GM21381 (cell line): ENCODE data around the gene FREY1.

Experiments
- ATAC-seq: cut with Tn5 transposase; IDR thresholded peaks from one replicate; pipeline ENCODE4 v1.9.1; 2021; ENCODE audit warnings: mild to moderate bottlenecking, moderate library complexity; ENCODE audit not compliant: unreplicated experiment

The FREY1 gene

DNA sequence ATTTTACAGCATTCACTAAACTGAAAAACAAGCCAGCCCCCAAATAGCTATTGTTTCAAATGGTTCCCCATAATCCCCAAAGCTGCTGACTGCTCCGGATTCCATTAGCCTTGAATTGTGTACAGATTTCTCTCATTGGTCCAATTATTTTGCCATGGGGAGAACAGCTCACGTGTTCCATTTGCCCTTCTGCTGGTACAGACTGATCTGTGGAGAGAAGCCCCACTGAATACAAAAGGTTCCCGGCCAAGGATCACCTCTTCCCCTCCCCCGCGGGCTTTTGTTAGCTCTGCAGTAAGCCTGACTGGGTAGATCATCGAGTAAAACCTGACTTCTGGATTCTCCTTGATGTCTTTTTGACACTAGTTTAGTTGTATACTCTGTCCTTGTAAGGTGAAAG is 30.7 kb downstream of the FREY1 start:
- ATAC-seq: no peak

- no peak for ATAC-seq
Measured at GRCh38 chr11:45872651-45873356, 34.3 kb downstream of the FREY1 start.

DNA sequence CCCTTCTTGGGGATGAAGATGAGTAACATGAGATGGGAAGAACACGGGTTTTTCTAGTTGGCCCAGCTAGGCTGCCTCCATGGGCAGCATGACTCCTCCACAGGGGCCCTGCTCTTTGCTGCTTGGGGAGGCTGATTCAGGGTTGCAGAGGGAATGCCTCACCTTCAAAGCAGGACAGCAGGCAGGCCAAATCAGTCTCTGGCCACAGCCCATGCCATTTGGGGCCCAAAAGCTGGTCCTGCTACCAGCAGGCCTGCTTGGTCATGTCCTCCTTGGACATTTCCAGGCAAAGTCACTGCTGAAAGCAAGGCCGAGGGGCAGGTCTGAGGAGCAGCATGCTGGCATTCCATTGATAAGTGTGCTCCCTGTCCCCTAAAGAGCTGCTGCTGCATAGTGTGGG is 35.4 kb downstream of the FREY1 start:
- no peak for ATAC-seq

- ATAC-seq: no peak
Measured at GRCh38 chr11:45870706-45871105, 36.4 kb downstream of the FREY1 start.

DNA sequence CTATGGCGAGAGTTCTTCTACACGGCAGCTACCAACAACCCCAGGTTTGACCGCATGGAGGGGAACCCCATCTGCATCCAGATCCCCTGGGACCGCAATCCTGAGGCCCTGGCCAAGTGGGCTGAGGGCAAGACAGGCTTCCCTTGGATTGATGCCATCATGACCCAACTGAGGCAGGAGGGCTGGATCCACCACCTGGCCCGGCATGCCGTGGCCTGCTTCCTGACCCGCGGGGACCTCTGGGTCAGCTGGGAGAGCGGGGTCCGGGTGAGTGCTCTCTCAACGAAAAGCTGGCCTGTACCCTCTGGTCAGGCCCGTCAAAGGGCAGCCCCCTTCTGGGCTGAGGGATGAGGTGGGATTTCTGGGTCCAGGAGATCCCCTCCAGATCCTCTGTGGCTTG is 37.5 kb downstream of the FREY1 start:
- no peak for ATAC-seq

DNA sequence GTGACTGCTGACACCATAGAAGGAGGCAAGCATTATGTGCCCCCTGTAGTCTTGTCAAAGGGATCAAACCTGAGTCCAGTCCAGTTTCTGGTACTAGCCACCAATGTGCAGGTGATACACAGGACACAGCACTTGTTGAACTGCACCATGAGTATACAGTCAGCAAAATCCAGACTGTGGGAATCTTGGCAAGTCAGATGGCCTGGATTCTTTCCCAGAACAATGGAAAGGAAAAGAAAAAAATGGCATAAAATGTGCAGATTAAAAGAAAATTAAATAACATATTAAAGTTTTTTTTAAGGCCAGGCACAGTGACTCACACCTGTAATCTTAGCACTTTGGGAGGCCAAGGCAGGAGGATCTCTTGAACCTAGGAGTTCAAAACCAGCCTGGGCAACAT is 43.0 kb downstream of the FREY1 start:
- no peak for ATAC-seq

DNA sequence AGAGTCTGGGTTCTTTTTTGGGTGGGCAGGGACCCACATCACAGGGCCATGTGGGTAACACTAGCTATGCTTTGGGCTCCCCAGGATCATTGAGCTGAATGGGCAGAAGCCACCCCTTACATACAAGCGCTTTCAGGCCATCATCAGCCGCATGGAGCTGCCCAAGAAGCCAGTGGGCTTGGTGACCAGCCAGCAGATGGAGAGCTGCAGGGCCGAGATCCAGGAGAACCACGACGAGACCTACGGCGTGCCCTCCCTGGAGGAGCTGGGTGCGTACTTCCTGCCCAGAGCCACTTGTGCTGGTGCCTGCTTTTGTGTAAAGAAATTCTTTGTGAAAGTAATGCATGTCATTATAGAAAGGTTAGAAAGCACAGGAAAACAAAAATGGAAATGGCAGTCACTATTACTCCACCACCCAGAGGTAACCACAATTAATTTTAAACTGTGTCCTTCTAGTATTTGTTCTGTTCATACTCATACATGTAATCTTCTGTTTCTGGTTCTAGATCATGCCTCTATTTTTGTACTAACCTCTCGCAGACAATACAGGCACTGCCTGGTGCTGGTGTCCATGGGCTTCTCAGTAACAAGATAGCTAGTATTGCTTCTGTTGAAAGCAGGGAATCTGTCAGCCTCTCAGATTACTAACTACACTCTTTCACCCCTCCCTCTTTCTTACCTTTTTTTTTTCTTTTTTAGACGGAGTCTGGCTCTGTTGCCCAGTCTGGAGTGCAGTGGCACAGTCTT is 46.1 kb downstream of the FREY1 start:
- ATAC-seq: no peak

- ATAC-seq: no peak
Measured at GRCh38 chr11:45860348-45860747, 46.7 kb downstream of the FREY1 start.

GRCh38 chr11:45859661-45860140 is 47.4 kb downstream of the FREY1 start:
- ATAC-seq: no peak

GRCh38 chr11:45858751-45859398 is 48.2 kb downstream of the FREY1 start:
- no peak for ATAC-seq

DNA sequence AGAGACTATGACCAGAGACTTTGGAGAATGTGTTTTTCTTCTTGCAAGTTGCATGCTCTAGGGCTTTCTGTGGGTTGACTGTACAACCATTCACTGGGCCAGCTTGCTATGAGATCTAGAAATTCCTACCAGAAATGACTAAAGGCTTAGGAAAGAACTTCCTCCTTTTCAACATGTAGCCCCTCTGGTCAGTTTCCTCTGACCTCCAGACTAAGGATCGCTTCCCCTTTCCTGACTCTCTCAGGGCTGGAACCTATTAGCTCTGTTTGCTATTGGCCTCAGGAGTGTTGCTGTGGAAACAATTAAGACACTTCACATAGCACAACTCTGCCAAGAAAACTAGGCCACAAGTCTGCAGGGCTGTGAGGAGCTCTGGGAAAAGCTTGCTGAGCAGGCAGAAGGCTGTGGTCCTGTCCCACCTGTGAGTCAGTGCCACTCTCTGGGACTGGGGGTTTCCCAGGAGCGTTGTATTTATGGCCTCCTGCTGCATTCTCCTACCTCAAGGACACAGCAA is 49.1 kb downstream of the FREY1 start:
- no peak for ATAC-seq
